Common myeloid progenitor, CD34-positive (primary cell): ENCODE results near the gene SCAND1.
A peak's percentile ranks its signal among the peaks of the same experiment; 100 is the strongest.
"Not testable (repeated sequence)": the region's sequence is repeated elsewhere in the genome, so short reads cannot be mapped to it uniquely, and the experiment has no call there.

Experiments used
- CTCF ChIA-PET: fragments of 350-600 bp; sonication (Branson Sonifier 250); formaldehyde crosslinking; loops from one replicate; lab custom pipeline; 2021; ENCODE audit warnings: antibody characterized with exemption; lab: Charles Lee
- POLR2A ChIA-PET: fragments of 350-600 bp; sonication (Branson Sonifier 250); formaldehyde crosslinking; loops from one replicate; lab custom pipeline; 2021; ENCODE audit warnings: antibody characterized with exemption; lab: Charles Lee
- DNase-seq, 3 donors: peaks; one replicate each; pipeline versions ENCODE4 v3.0.0 to v3.0.0-alpha.2; 2013
- H3K27ac ChIP-seq, 2 experiments: 1 replicate in 1 of 2; 2 replicates in 1 of 2; pipeline ENCODE4 v1.7.0; 2013; ENCODE audit warnings: inconsistent platforms in 2 of 2, low read length in 2 of 2, mild to moderate bottlenecking in 2 of 2, low read depth in 1 of 2, moderate library complexity in 1 of 2; ENCODE audit not compliant: severe bottlenecking in 2 of 2, insufficient read depth in 1 of 2, poor library complexity in 1 of 2
- H3K27me3 ChIP-seq, 5 experiments: replicated peaks in 2 of 5; 1 replicate in 3 of 5; 2 replicates in 2 of 5; pipeline versions ENCODE4 v1.6.1 to v1.7.0; 2013; ENCODE audit warnings: low read length in 4 of 5, mild to moderate bottlenecking in 2 of 5, moderate library complexity in 2 of 5, inconsistent platforms in 1 of 5; ENCODE audit not compliant: insufficient read depth in 5 of 5, control insufficient read depth in 4 of 5
- H3K36me3 ChIP-seq, 4 experiments: 1 replicate in 2 of 4; 2 replicates in 2 of 4; pipeline versions ENCODE4 v1.6.1 to v1.7.0; 2013; ENCODE audit warnings: low read length in 3 of 4, control low read depth in 1 of 4, mild to moderate bottlenecking in 1 of 4; ENCODE audit not compliant: control insufficient read depth in 4 of 4, insufficient read depth in 4 of 4
- H3K4me1 ChIP-seq, 4 experiments: 1 replicate in 3 of 4; 2 replicates in 1 of 4; pipeline versions ENCODE4 v1.6.1 to v1.7.1; 2013; ENCODE audit warnings: low read length in 3 of 4, mild to moderate bottlenecking in 3 of 4, control low read depth in 1 of 4, inconsistent platforms in 1 of 4, moderate library complexity in 1 of 4; ENCODE audit not compliant: control insufficient read depth in 4 of 4, insufficient read depth in 4 of 4; ENCODE audit errors: control extremely low read depth in 1 of 4
- H3K4me3 ChIP-seq, 7 experiments: 1 replicate in 4 of 7; 2 replicates in 3 of 7; pipeline versions ENCODE4 v1.5.1 to v1.7.0; 2013; ENCODE audit warnings: mild to moderate bottlenecking in 7 of 7, low read length in 6 of 7, moderate library complexity in 6 of 7, inconsistent platforms in 2 of 7, low read depth in 2 of 7, control low read depth in 1 of 7; ENCODE audit not compliant: insufficient read depth in 4 of 7, control insufficient read depth in 1 of 7; ENCODE audit errors: extremely low read depth in 1 of 7
- H3K9me3 ChIP-seq, 5 experiments: 1 replicate in 4 of 5; 2 replicates in 1 of 5; pipeline versions ENCODE4 v1.6.1 to v1.7.1; 2013; ENCODE audit warnings: low read length in 4 of 5, mild to moderate bottlenecking in 2 of 5, inconsistent platforms in 1 of 5, low read depth in 1 of 5, moderate library complexity in 1 of 5; ENCODE audit not compliant: control insufficient read depth in 4 of 5, insufficient read depth in 2 of 5; ENCODE audit errors: control extremely low read depth in 1 of 5
- WGBS: methylation state at CpG from one replicate; pipeline ENCODE4 v1.1.5; 2013; ENCODE audit not compliant: insufficient coverage; 5-methylcytosine and 5-hydroxymethylcytosine counted together

The SCAND1 gene

DNA sequence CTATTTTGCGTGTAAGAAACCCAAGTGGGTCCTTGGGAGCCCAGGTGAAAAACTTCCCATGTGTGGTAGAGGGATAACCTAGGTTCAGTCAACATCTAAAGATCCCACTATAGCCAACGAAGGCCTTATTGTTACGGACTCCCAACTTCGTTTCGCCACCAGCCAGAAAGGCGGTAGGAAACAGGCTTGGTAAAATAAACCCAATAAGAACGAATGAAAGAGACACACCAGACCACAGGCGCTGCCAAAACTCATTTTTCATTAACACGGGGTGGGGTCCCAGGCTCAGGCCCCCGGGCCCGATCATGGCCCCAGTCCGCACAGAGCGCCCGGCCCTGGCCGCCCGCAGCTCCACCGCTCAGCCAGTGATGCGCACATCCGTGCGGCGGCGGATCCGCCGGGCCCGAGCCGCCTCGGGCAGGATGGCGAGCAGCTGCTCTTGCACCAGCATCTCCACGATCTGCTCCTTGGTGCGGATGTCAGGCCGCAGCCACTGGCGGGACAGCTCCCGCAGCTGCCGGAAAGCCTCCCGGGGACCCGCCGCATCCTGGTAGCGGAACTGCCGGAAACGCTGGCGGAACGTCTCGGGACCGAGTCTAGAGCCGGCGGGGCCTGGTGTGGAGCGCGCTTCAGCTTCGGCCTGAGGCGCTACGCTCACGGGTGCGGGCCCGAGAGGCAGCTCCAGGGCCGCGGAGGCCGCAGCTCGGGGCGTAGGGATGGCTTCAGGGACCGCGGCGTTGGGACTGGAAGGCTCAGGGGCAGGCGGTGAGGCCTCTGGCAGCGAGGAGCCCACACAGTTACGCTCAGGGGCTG, 709 bp downstream of the SCAND1 start:
- ChIA-PET CTCF (interaction anchor here (0.6 to 3.4 kb wide), 19 partner anchors 10 to 1224 kb away, joined by 3 to 29 read pairs (median 4); partner anchors contain the start of gene CNBD2), POLR2A (interaction anchor here (0.5 to 1.9 kb wide), 7 partner anchors 10 to 338 kb away, joined by 3 to 9 read pairs (median 4); partner anchors contain the start of genes RBM39 and SPAG4)
- H3K4me3 ChIP-seq: peak overlapping the region; percentile 82 to 96 (median 90)
- peak overlapping the region; percentile 91 to 97 for H3K27ac ChIP-seq
- H3K36me3 ChIP-seq: peaks cover 1 to 13% (median 4%) of the 10 kb centered on the region in 4 experiments
- DNase-seq: peak; percentile 47 to 81 (median 77)
- no peaks in the 10 kb centered on the region for H3K9me3 ChIP-seq
- 3% methylated on average over 55 of the region's 65 CpGs for WGBS
- H3K4me1 ChIP-seq: peaks cover 9 to 26% (median 19%) of the 10 kb centered on the region in 4 experiments
- H3K27me3 ChIP-seq: no peaks in the 10 kb centered on the region

- peak overlapping the region; percentile 82 to 96 (median 90) for H3K4me3 ChIP-seq
- peaks cover 9 to 26% (median 19%) of the 10 kb centered on the region in 4 experiments for H3K4me1 ChIP-seq
- 66% methylated on average over 4 of the region's 6 CpGs for WGBS
- POLR2A ChIA-PET: interaction anchor here (0.7 to 1.2 kb wide), 4 partner anchors 28 to 337 kb away, joined by 3 to 4 read pairs (median 3); partner anchors contain the start of gene SPAG4
- peak overlapping the region; percentile 91 to 97 for H3K27ac ChIP-seq
- peak; percentile 45 to 82 (median 76) for DNase-seq
- H3K9me3 ChIP-seq: no peaks in the 10 kb centered on the region
- peaks cover 4 to 19% (median 9%) of the 10 kb centered on the region in 4 experiments for H3K36me3 ChIP-seq
- no peaks in the 10 kb centered on the region for H3K27me3 ChIP-seq
- CTCF ChIA-PET: interaction anchor here (0.6 to 3.3 kb wide), 3 partner anchors 11 to 145 kb away, joined by 3 to 29 read pairs (median 4); no protein-coding TSS in a partner anchor
Measured at GRCh38 chr20:35952480-35953386, 1.6 kb downstream of the SCAND1 start.

DNA sequence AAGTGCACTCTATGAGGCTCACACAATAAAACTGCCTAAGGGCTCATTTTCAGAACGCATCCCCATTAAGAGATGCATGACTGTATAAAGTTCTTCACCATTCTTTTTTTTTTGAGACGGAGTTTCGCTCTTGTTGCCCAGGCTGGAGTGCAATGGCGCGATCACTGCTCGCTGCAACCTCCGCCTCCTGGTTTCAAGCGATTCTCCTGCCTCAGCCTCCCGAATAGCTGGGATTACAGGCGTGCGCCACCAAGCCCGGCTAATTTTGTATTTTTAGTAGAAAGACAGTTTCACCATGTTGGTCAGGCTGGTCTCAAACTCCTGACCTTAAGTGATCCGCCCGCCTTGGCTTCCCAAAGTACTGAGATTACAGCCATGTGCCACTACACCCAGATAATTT, 2.2 kb downstream of the SCAND1 start:
- H3K4me3 ChIP-seq: peak overlapping the region in 2 of 7 experiments; percentile 24 to 88
- WGBS: 98% methylated on average over 10 of the region's 14 CpGs

GRCh38 chr20:35950093-35950492, 4.2 kb downstream of the SCAND1 start:
- POLR2A ChIA-PET: no interaction called here

More for the DNA sequence above, 2.2 kb downstream of the SCAND1 start:
- H3K9me3 ChIP-seq, H3K27me3 ChIP-seq, DNase-seq: not testable (repeated sequence)
- H3K4me1 ChIP-seq: peaks cover 9 to 26% (median 19%) of the 10 kb centered on the region in 4 experiments
- ChIA-PET CTCF (interaction anchor here (3.3 kb wide), 1 partner anchor 10 kb away, joined by 29 read pairs; no protein-coding TSS in a partner anchor), POLR2A (interaction anchor here (0.7 to 1.0 kb wide), 2 partner anchors 28 to 156 kb away, joined by 3 read pairs; no protein-coding TSS in a partner anchor)
- peak overlapping the region; percentile 12 to 97 for H3K27ac ChIP-seq
- H3K36me3 ChIP-seq: peaks cover 4 to 25% (median 10%) of the 10 kb centered on the region in 4 experiments

GRCh38 chr20:35947907-35948306, 6.4 kb downstream of the SCAND1 start:
- Histone ChIP-seq H3K36me3 (peaks cover 8 to 42% (median 30%) of the 10 kb centered on the region in 4 experiments), H3K27ac (no peak overlapping the region), H3K4me1 (peaks cover 5 to 11% (median 7%) of the 10 kb centered on the region in 4 experiments), H3K4me3 (no peak overlapping the region), H3K9me3 (no peaks in the 10 kb centered on the region), H3K27me3 (no peaks in the 10 kb centered on the region)
- ChIA-PET POLR2A (interaction anchor here (0.8 kb wide), 1 partner anchor 21 kb away, joined by 3 read pairs; no protein-coding TSS in a partner anchor), CTCF (interaction anchor here (1.0 to 1.8 kb wide), 4 partner anchors 13 to 32 kb away, joined by 3 to 5 read pairs (median 4); no protein-coding TSS in a partner anchor)
- DNase-seq: no peak
- 100% methylated on average over 1 of the region's 2 CpGs for WGBS

More at GRCh38 chr20:35950093-35950492, 4.2 kb downstream of the SCAND1 start:
- DNase-seq: no peak
- CTCF ChIA-PET: no interaction called here
- Histone ChIP-seq H3K9me3 (no peaks in the 10 kb centered on the region), H3K27me3 (no peaks in the 10 kb centered on the region), H3K27ac (no peak overlapping the region), H3K36me3 (peaks cover 8 to 32% (median 16%) of the 10 kb centered on the region in 4 experiments), H3K4me3 (no peak overlapping the region), H3K4me1 (peaks cover 9 to 20% (median 16%) of the 10 kb centered on the region in 4 experiments)
- WGBS: 96% methylated on average over 6 of the region's 7 CpGs

DNA sequence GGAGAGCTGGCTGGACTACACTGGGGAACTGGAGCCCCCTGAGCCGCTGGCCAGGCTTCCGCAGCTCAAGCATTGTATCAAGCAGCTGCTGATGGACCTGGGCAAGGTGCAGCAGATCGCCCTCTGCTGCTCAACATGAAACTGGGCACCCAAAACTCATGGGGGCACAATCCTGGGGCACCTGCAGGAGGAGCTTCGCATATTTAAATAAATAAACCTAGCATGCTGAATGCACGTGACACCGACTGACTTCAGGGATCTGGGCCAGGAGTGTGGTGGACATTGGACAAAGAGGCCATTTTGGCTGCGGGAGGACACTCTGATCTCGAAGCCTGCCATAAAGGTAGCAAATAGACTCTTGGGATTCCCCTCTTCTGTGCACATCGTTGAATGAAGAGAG, 6.8 kb downstream of the SCAND1 start:
- Histone ChIP-seq H3K4me3 (no peak overlapping the region), H3K9me3 (no peaks in the 10 kb centered on the region), H3K36me3 (peaks cover 8 to 42% (median 30%) of the 10 kb centered on the region in 4 experiments), H3K4me1 (peaks cover under 1 to 6% (median 3%) of the 10 kb centered on the region in 4 experiments), H3K27me3 (no peaks in the 10 kb centered on the region), H3K27ac (no peak overlapping the region)
- WGBS: 86% methylated on average over 7 of the region's 9 CpGs
- peak; percentile 66 to 76 (median 75) for DNase-seq
- ChIA-PET CTCF (interaction anchor here (1.0 to 1.8 kb wide), 4 partner anchors 13 to 31 kb away, joined by 3 to 5 read pairs (median 4); no protein-coding TSS in a partner anchor), POLR2A (interaction anchor here (0.6 to 0.8 kb wide), 2 partner anchors 22 to 151 kb away, joined by 3 read pairs; no protein-coding TSS in a partner anchor)
